ENCODE data around the gene NCR3LG1. TPM values are rescaled to one million over a fixed set of nuclear protein-coding genes. Genes with fewer than 3 reads are reported as not detected.

The NCR3LG1 gene
- polyA plus RNA-seq, 1 donor (not counting 4 experiments of a cell fraction or from before 2014, with no cell fraction given) = 3.9 TPM

- FAIRE-seq (no peak), DNase-seq (ENCODE audit: low read depth, low spot score) (no peak)
- Histone ChIP-seq H3K27me3 (ENCODE audit: control insufficient read depth, extremely low read depth, insufficient read depth, low read length) (no peaks in the 10 kb centered on the region), H3K9ac (ENCODE audit: control insufficient read depth, extremely low read depth, insufficient read depth, low read length) (no peak overlapping the region), H3K9me3 (ENCODE audit: control insufficient read depth, low read depth, low read length) (no peaks in the 10 kb centered on the region), H3K4me3 (ENCODE audit: control insufficient read depth in 2 of 3, extremely low read depth in 1 of 3, insufficient read depth in 2 of 3, low read depth in 1 of 3, low read length in 3 of 3) (no peak overlapping the region), H3K9me1 (ENCODE audit: control insufficient read depth, extremely low read depth, insufficient read depth, low read length) (no peaks in the 10 kb centered on the region), H3K79me2 (ENCODE audit: control insufficient read depth, insufficient read depth, low read length) (no peaks in the 10 kb centered on the region), H4K20me1 (ENCODE audit: control insufficient read depth, extremely low read depth, insufficient read depth, low read length) (no peaks in the 10 kb centered on the region), H2AFZ (ENCODE audit: control insufficient read depth, low read length) (no peak overlapping the region), H3K4me2 (ENCODE audit: control insufficient read depth, extremely low read depth, insufficient read depth, low read depth, low read length) (no peak overlapping the region), H3K36me3 (ENCODE audit: control insufficient read depth in 2 of 2, extremely low read depth in 1 of 2, insufficient read depth in 2 of 2, low read length in 2 of 2) (no peaks in the 10 kb centered on the region), H3K4me1 (ENCODE audit: control insufficient read depth, extremely low read depth, insufficient read depth, low read length) (no peaks in the 10 kb centered on the region), H3K27ac (ENCODE audit: control insufficient read depth, insufficient read depth, low read length) (no peak overlapping the region)
- TF ChIP-seq, protein P1, sequence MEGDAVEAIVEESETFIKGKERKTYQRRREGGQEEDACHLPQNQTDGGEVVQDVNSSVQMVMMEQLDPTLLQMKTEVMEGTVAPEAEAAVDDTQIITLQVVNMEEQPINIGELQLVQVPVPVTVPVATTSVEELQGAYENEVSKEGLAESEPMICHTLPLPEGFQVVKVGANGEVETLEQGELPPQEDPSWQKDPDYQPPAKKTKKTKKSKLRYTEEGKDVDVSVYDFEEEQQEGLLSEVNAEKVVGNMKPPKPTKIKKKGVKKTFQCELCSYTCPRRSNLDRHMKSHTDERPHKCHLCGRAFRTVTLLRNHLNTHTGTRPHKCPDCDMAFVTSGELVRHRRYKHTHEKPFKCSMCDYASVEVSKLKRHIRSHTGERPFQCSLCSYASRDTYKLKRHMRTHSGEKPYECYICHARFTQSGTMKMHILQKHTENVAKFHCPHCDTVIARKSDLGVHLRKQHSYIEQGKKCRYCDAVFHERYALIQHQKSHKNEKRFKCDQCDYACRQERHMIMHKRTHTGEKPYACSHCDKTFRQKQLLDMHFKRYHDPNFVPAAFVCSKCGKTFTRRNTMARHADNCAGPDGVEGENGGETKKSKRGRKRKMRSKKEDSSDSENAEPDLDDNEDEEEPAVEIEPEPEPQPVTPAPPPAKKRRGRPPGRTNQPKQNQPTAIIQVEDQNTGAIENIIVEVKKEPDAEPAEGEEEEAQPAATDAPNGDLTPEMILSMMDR (optimal IDR thresholded peaks at IDR 0.05 in 1 of 3, IDR thresholded peaks at IDR 0.05 in 1 of 3, conservative IDR thresholded peaks at IDR 0.05 in 1 of 3; ENCODE audit: extremely low read depth in 1 of 3, insufficient read depth in 2 of 3, low read length in 3 of 3) = no peak
- no peak for TF ChIP-seq EZH2 (IDR thresholded peaks at IDR 0.05; ENCODE audit: low read length)
- dilution Hi-C loops (cut with MboI; ENCODE audit: extremely low pct_ligation_motif_present, low sequenced_read_pairs) = no loop called here
Observed at GRCh38 chr11:17400048-17400775, 48.6 kb downstream of the NCR3LG1 start.

DNA sequence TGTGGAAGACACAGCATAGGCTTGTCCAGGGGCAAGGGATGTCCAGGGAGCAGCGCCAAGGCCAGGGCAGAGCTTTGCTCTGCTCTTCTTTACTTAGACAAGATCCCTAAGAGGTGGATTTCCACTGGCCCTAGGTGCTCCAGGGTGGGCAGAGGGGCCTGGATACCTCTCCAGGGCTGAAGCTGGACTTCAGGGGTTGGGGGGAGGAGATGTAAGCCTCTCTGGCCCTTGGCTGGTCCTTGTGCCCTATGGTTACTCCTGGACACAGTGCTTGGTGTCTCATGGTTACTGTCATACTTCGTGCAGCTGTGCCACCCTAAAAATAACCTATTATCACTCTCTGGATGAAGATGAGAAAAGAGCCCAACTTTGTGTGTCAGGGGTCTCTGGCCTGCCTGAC lies 49.7 kb downstream of the NCR3LG1 start:
- Histone ChIP-seq H3K79me2 (ENCODE audit: control insufficient read depth, insufficient read depth, low read length) (no peaks in the 10 kb centered on the region), H3K4me2 (ENCODE audit: control insufficient read depth, extremely low read depth, insufficient read depth, low read depth, low read length) (no peak overlapping the region), H3K4me3 (ENCODE audit: control insufficient read depth in 2 of 3, extremely low read depth in 1 of 3, insufficient read depth in 2 of 3, low read depth in 1 of 3, low read length in 3 of 3) (no peak overlapping the region), H2AFZ (ENCODE audit: control insufficient read depth, low read length) (no peak overlapping the region), H3K4me1 (ENCODE audit: control insufficient read depth, extremely low read depth, insufficient read depth, low read length) (no peaks in the 10 kb centered on the region), H3K9ac (ENCODE audit: control insufficient read depth, extremely low read depth, insufficient read depth, low read length) (no peak overlapping the region), H3K27me3 (ENCODE audit: control insufficient read depth, extremely low read depth, insufficient read depth, low read length) (no peaks in the 10 kb centered on the region), H4K20me1 (ENCODE audit: control insufficient read depth, extremely low read depth, insufficient read depth, low read length) (no peaks in the 10 kb centered on the region), H3K9me3 (ENCODE audit: control insufficient read depth, low read depth, low read length) (no peaks in the 10 kb centered on the region), H3K36me3 (ENCODE audit: control insufficient read depth in 2 of 2, extremely low read depth in 1 of 2, insufficient read depth in 2 of 2, low read length in 2 of 2) (no peaks in the 10 kb centered on the region), H3K9me1 (ENCODE audit: control insufficient read depth, extremely low read depth, insufficient read depth, low read length) (no peaks in the 10 kb centered on the region), H3K27ac (ENCODE audit: control insufficient read depth, insufficient read depth, low read length) (no peak overlapping the region)
- DNase-seq (ENCODE audit: low read depth, low spot score) = no peak
- no peak for FAIRE-seq
- dilution Hi-C loops (cut with MboI; ENCODE audit: extremely low pct_ligation_motif_present, low sequenced_read_pairs) = no loop called here
- TF ChIP-seq, protein P1 (optimal IDR thresholded peaks at IDR 0.05 in 1 of 3, IDR thresholded peaks at IDR 0.05 in 1 of 3, conservative IDR thresholded peaks at IDR 0.05 in 1 of 3; ENCODE audit: extremely low read depth in 1 of 3, insufficient read depth in 2 of 3, low read length in 3 of 3) = no peak
- TF ChIP-seq EZH2 (IDR thresholded peaks at IDR 0.05; ENCODE audit: low read length) = no peak

All from keratinocyte (primary cell).